Adrenal gland (tissue), 5 donors: ENCODE results near the gene TRAF2.

Experiments
- CTCF ChIP-seq, 6 experiments: fragments of 450-650 bp in 4 of 6; fragments of 200-600 bp in 2 of 6; sonication (generic) in 1 of 6; IDR thresholded peaks; 1 replicate in 5 of 6; 2 replicates in 1 of 6; pipeline versions ENCODE4 v1.5.1 to v1.8.0; 2016 to 2021; ENCODE audit warnings: antibody characterized with exemption in 6 of 6, mild to moderate bottlenecking in 2 of 6, moderate library complexity in 1 of 6
- POLR2A ChIP-seq, 2 donors: fragments of 450-650 bp; IDR thresholded peaks; one replicate each; pipeline ENCODE4 v1.6.1; 2017; ENCODE audit warnings: antibody characterized with exemption in 2 of 2, mild to moderate bottlenecking in 2 of 2, moderate library complexity in 1 of 2
- donor health status: DM: no; HTN: no; CAD: no.

GRCh38 chr9:136901516-136902258 lies 15.4 kb downstream of the TRAF2 start:
- TF ChIP-seq CTCF (IDR thresholded peaks at IDR 0.05) (no peak), POLR2A (IDR thresholded peaks at IDR 0.05) (no peak)
